HepG2 (cell line): ENCODE data around the gene MYCBPAP. TPM values are rescaled to one million over a fixed set of nuclear protein-coding genes. Genes with fewer than 3 reads are reported as not detected.

ENCODE experiments used
- ARID3A ChIP-seq: IDR thresholded peaks from 2 replicates; pipeline ENCODE4 v1.6.1; 2012; ENCODE audit warnings: low read depth, low read length, improper control_type of control experiment
- ATF2 ChIP-seq: sonication (generic); formaldehyde crosslinking; IDR thresholded peaks from 2 replicates; pipeline ENCODE4 v1.4.0; 2020; ENCODE audit warnings: missing genetic modification reagents
- CREB3 ChIP-seq: sonication (generic); formaldehyde crosslinking; IDR thresholded peaks from 2 replicates; pipeline ENCODE4 v1.5.0; 2020; ENCODE audit warnings: missing genetic modification reagents
- CREM ChIP-seq, 2 experiments: sonication (generic) in 1 of 2; formaldehyde crosslinking in 1 of 2; IDR thresholded peaks; 2 replicates each; pipeline versions ENCODE4 v1.4.0 to v1.6.1; 2016 to 2020; ENCODE audit warnings: antibody characterized with exemption in 1 of 2, mild to moderate bottlenecking in 1 of 2, missing genetic modification reagents in 1 of 2
- EED ChIP-seq: sonication (generic); formaldehyde crosslinking; IDR thresholded peaks from 2 replicates; pipeline ENCODE4 v1.5.0; 2020; ENCODE audit warnings: mild to moderate bottlenecking, missing genetic modification reagents
- GATAD1 ChIP-seq: IDR thresholded peaks from 2 replicates; pipeline ENCODE4 v1.6.1; 2016; ENCODE audit warnings: missing genetic modification reagents, missing compliant biosample characterization
- KDM1A ChIP-seq: IDR thresholded peaks from 2 replicates; pipeline ENCODE4 v1.6.1; 2016; ENCODE audit warnings: missing compliant biosample characterization
- KLF16 ChIP-seq, 2 experiments: sonication (generic) in 1 of 2; formaldehyde crosslinking in 1 of 2; IDR thresholded peaks; 2 replicates each; pipeline versions ENCODE4 v1.6.1 to v1.8.0; 2016 to 2023; ENCODE audit warnings: missing genetic modification reagents in 2 of 2, missing compliant biosample characterization in 1 of 2
- LCORL ChIP-seq, 2 experiments: fragments of 450-650 bp in 1 of 2; sonication (generic) in 1 of 2; formaldehyde crosslinking in 1 of 2; IDR thresholded peaks; 2 replicates each; pipeline versions ENCODE4 v1.5.0 to v1.6.1; 2017 to 2020; ENCODE audit warnings: antibody characterized with exemption in 1 of 2, missing genetic modification reagents in 1 of 2
- MYPOP ChIP-seq: sonication (generic); formaldehyde crosslinking; IDR thresholded peaks from 2 replicates; pipeline ENCODE4 v1.8.1; 2023; ENCODE audit warnings: mild to moderate bottlenecking, moderate library complexity, missing genetic modification reagents
- REPIN1 ChIP-seq: sonication (generic); formaldehyde crosslinking; IDR thresholded peaks from 2 replicates; pipeline ENCODE4 v1.8.0; 2022; ENCODE audit warnings: missing genetic modification reagents, low read depth, mild to moderate bottlenecking, borderline replicate concordance
- RNF219 ChIP-seq: sonication (generic); formaldehyde crosslinking; IDR thresholded peaks from 2 replicates; pipeline ENCODE4 v1.5.0; 2020; ENCODE audit warnings: mild to moderate bottlenecking, missing genetic modification reagents
- SALL2 ChIP-seq: sonication (generic); formaldehyde crosslinking; IDR thresholded peaks from 2 replicates; pipeline ENCODE4 v1.8.1; 2023; ENCODE audit warnings: mild to moderate bottlenecking, missing genetic modification reagents, inconsistent platforms
- ZFP1 ChIP-seq: IDR thresholded peaks from 2 replicates; pipeline ENCODE4 v1.6.1; 2016
- ZKSCAN8 ChIP-seq: IDR thresholded peaks from 2 replicates; pipeline ENCODE4 v1.6.1; 2016; ENCODE audit warnings: borderline replicate concordance, missing genetic modification reagents, missing compliant biosample characterization
- ZNF143 ChIP-seq: sonication (generic); formaldehyde crosslinking; IDR thresholded peaks from 2 replicates; pipeline ENCODE4 v1.4.0; 2020; ENCODE audit warnings: missing genetic modification reagents
- ZNF292 ChIP-seq: sonication (generic); formaldehyde crosslinking; IDR thresholded peaks from 2 replicates; pipeline ENCODE4 v1.8.1; 2022; ENCODE audit warnings: mild to moderate bottlenecking, low read depth, missing genetic modification reagents, borderline replicate concordance
- ZSCAN5A ChIP-seq: sonication (generic); formaldehyde crosslinking; IDR thresholded peaks from 2 replicates; pipeline ENCODE4 v1.8.0; 2022; ENCODE audit warnings: mild to moderate bottlenecking, missing genetic modification reagents, borderline replicate concordance
- polyA plus RNA-seq, 8 experiments: library from polyadenylated mRNA; depleted of rRNA in 3 of 8; stranded (reverse) in 7 of 8; unstranded in 1 of 8; fragments of >200 nt; fragmentation: Illumina TruSeq in 4 of 8; extraction: Trizol in 4 of 8; gene quantifications; 2 replicates each; pipeline versions ENCODE4 v1.2.1 to v1.2.3, GENCODE V29; 2011 to 2016; ENCODE audit warnings: low read depth in 4 of 8, missing spikeins in 1 of 8, mixed read lengths in 1 of 8; ENCODE audit not compliant: insufficient read depth in 1 of 8
- total RNA-seq, 5 experiments: library from RNA; depleted of rRNA; stranded (reverse); fragments of >200 nt; fragmentation: Illumina TruSeq; extraction: Trizol; gene quantifications; 2 replicates each; pipeline ENCODE4 v1.2.3, GENCODE V29; 2016; ENCODE audit warnings: low read depth in 1 of 5

MYCBPAP gene
- total and polyA plus RNA-seq, 2 of the 13 experiments (the other 11 are each of a cell fraction or from before 2014, with no cell fraction given), result 0.22 to 0.24 TPM

- TF ChIP-seq CREM (IDR thresholded peaks at IDR 0.05) (no peak; the same call in 1 of the 2 replicates), CREM (CRISPR knock-in tag; IDR thresholded peaks at IDR 0.05) (no peak), ATF2 (CRISPR knock-in tag) (peak; percentile 42), CREB3 (no peak), KLF16 (CRISPR knock-in tag; IDR thresholded peaks at IDR 0.05) (peak in 1 of 2 experiments; percentile 44; a peak in 1 of 4 replicates), KDM1A (CRISPR knock-in tag) (0 out of 2 replicates have a peak, but pooled peaks have one; percentile 36), LCORL (IDR thresholded peaks at IDR 0.05) (no peak), LCORL (CRISPR knock-in tag; IDR thresholded peaks at IDR 0.05) (0 out of 2 replicates have a peak, but pooled peaks have one; percentile 46), ARID3A (peak; percentile 64), REPIN1 (CRISPR knock-in tag) (no peak; the same call in 1 of the 2 replicates), ZFP1 (CRISPR knock-in tag) (0 out of 2 replicates have a peak, but pooled peaks have one; percentile 52), MYPOP (CRISPR knock-in tag) (peak; percentile 69; the same call in 1 of the 2 replicates), ZSCAN5A (CRISPR knock-in tag) (no peak), ZNF143 (CRISPR knock-in tag) (no peak), ZKSCAN8 (CRISPR knock-in tag) (no peak), RNF219 (peak; percentile 24; the same call in 1 of the 2 replicates), SALL2 (CRISPR knock-in tag) (peak; percentile 48; the same call in 1 of the 2 replicates), ZNF292 (CRISPR knock-in tag) (peak; percentile 66; the same call in 1 of the 2 replicates), GATAD1 (CRISPR knock-in tag) (0 out of 2 replicates have a peak, but pooled peaks have one; percentile 31), EED (CRISPR knock-in tag) (peak; percentile 82)
Observed at GRCh38 chr17:50458701-50459676, 49.2 kb upstream of the MYCBPAP start (continued).
